ENCODE results near the gene FAM25G. TPM values are rescaled to one million over a fixed set of nuclear protein-coding genes. Genes with fewer than 3 reads are reported as not detected.

FAM25G gene
- total and polyA plus RNA-seq, 2 of the 8 experiments (the other 6 are each of a cell fraction or from before 2014, with no cell fraction given), result not detected

DNA sequence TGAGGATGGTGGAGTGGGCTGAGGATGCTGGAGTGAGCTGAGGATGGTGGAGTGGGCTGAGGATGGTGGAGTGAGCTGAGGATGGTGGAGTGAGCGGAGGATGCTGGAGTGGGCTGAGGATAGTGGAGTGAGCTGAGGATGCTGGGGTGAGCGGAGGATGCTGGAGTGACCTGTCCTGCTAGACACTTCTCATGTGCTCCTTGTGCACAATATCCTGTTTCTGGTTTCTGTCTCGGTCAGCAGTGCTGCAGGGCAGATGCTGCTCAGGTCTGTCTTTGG, 36.8 kb downstream of the FAM25G start:
- Histone ChIP-seq H3K23ac (ENCODE audit: insufficient read length) (no peak overlapping the region), H3K14ac (ENCODE audit: insufficient read length) (no peak overlapping the region), H4K8ac (ENCODE audit: extremely low read depth, insufficient read depth, low read length) (no peak overlapping the region), H2BK120ac (replicated peaks; ENCODE audit: low read depth, low read length) (no peak overlapping the region), H3K4me2 (ENCODE audit: insufficient read depth in 1 of 2, low read depth in 2 of 2, low read length in 2 of 2) (no peak overlapping the region), H2BK12ac (ENCODE audit: low read depth, low read length) (no peak overlapping the region), H4K5ac (ENCODE audit: insufficient read length, low read depth, low read length) (no peak overlapping the region), H3K56ac (replicated peaks; ENCODE audit: insufficient read length, low read depth, low read length) (no peak overlapping the region), H3K18ac (ENCODE audit: extremely low read depth, low read length) (no peak overlapping the region), H3K27ac (ENCODE audit: low read depth, low read length) (no peak overlapping the region), H3K4ac (replicated peaks; ENCODE audit: insufficient read length, low read depth, low read length) (no peak overlapping the region), H4K91ac (replicated peaks; ENCODE audit: insufficient read length, low read length) (no peak overlapping the region), H3K4me3 (ENCODE audit: extremely low read depth in 1 of 4, insufficient read depth in 2 of 4, low read depth in 3 of 4, low read length in 4 of 4) (no peak overlapping the region), H2BK5ac (ENCODE audit: low read depth, low read length) (no peak overlapping the region), H3K79me1 (ENCODE audit: low read depth, low read length) (no peaks in the 10 kb centered on the region), H3K27me3 (replicated peaks in 1 of 4; ENCODE audit: control insufficient read depth in 3 of 4, extremely low read depth in 1 of 4, insufficient read depth in 3 of 4, low read length in 3 of 4) (no peaks in the 10 kb centered on the region), H3K9me3 (ENCODE audit: insufficient read depth in 2 of 2, low read depth in 1 of 2, low read length in 1 of 2) (no peaks in the 10 kb centered on the region), H3K36me3 (ENCODE audit: control insufficient read depth in 2 of 4, insufficient read depth in 4 of 4, low read length in 3 of 4) (no peaks in the 10 kb centered on the region), H3K4me1 (replicated peaks in 1 of 4; ENCODE audit: control insufficient read depth in 3 of 4, insufficient read depth in 4 of 4, low read length in 3 of 4) (peaks cover 0 to 7% (median 3%) of the 10 kb centered on the region in 4 experiments; a peak in 4 of 7 replicates), H2AK5ac (ENCODE audit: low read depth, low read length) (no peak overlapping the region), H3K23me2 (ENCODE audit: low read depth, low read length) (peaks cover 2% of the 10 kb centered on the region; the same call in 1 of the 2 replicates), H2BK20ac (ENCODE audit: low read length) (no peak overlapping the region), H3K9ac (replicated peaks in 1 of 4; ENCODE audit: extremely low read depth in 1 of 4, low read depth in 3 of 4, low read length in 3 of 4) (no peak overlapping the region), H3K79me2 (ENCODE audit: control insufficient read depth in 1 of 2, insufficient read depth in 2 of 2, low read length in 2 of 2) (no peaks in the 10 kb centered on the region), H4K20me1 (replicated peaks in 1 of 2; ENCODE audit: control insufficient read depth in 1 of 2, insufficient read depth in 2 of 2, low read length in 2 of 2) (no peaks in the 10 kb centered on the region), H2AFZ (ENCODE audit: low read length) (no peak overlapping the region), H2BK15ac (ENCODE audit: low read length) (no peak overlapping the region)
- CTCF ChIA-PET (ENCODE audit: partially characterized antibody), result interaction anchor here (1.0 to 1.7 kb wide), 3 partner anchors 14 to 93 kb away, joined by 3 to 6 read pairs (median 3); no protein-coding TSS in a partner anchor
- 93% methylated on average over 3 of the region's 3 CpGs; no CpG with 5 or more reads in 1 of the 2 experiments for WGBS, 2 experiments (ENCODE audit: extremely low coverage in 1 of 2, insufficient coverage in 1 of 2, insufficient read length in 1 of 2, insufficient replicate concordance in 2 of 2, low coverage in 1 of 2, low lambda C conversion rate in 2 of 2, missing lambda C conversion rate in 1 of 2)
- FAIRE-seq, result no peak
- POLR2A ChIA-PET (ENCODE audit: partially characterized antibody), result no interaction called here
- no peak for DNase-seq (ENCODE audit: low read depth in 1 of 2, low spot score in 2 of 2)
- TF ChIP-seq, protein P1, sequence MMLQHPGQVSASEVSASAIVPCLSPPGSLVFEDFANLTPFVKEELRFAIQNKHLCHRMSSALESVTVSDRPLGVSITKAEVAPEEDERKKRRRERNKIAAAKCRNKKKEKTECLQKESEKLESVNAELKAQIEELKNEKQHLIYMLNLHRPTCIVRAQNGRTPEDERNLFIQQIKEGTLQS (IDR thresholded peaks at IDR 0.05; ENCODE audit: insufficient read depth, low read depth, low read length), result no peak
- TF ChIP-seq TEAD4 (IDR thresholded peaks at IDR 0.05; ENCODE audit: low read depth, low read length), result no peak
- no peak for TF ChIP-seq FOSL1 (IDR thresholded peaks at IDR 0.05; ENCODE audit: insufficient read depth, low read depth, low read length)
- no peak for TF ChIP-seq BCL11A (IDR thresholded peaks at IDR 0.05; ENCODE audit: low read depth in 2 of 2, low read length in 2 of 2)
- TF ChIP-seq TCF12 (IDR thresholded peaks at IDR 0.05; ENCODE audit: low read depth, low read length), result no peak
- no peak for TF ChIP-seq BACH1 (IDR thresholded peaks at IDR 0.05; ENCODE audit: low read length)
